ENCODE data around the gene RASSF3.

- TF ChIP-seq MAX (IDR thresholded peaks at IDR 0.05) (no peak), TAF1 (IDR thresholded peaks at IDR 0.05; ENCODE audit: low read depth) (no peak), CEBPB (IDR thresholded peaks at IDR 0.05) (no peak), CREB1 (IDR thresholded peaks at IDR 0.05; ENCODE audit: low read depth) (no peak), RAD21 (IDR thresholded peaks at IDR 0.05; ENCODE audit: low read depth) (no peak), REST (IDR thresholded peaks at IDR 0.05; ENCODE audit: low read depth) (no peak), USF1 (IDR thresholded peaks at IDR 0.05) (no peak), ZBTB7A (IDR thresholded peaks at IDR 0.05; ENCODE audit: low read depth) (no peak), FOXM1 (IDR thresholded peaks at IDR 0.05; ENCODE audit: borderline replicate concordance, low read depth) (no peak), YY1 (IDR thresholded peaks at IDR 0.05; ENCODE audit: low read depth) (no peak), EP300 (IDR thresholded peaks at IDR 0.05; ENCODE audit: borderline replicate concordance) (no peak), NFIC (IDR thresholded peaks at IDR 0.05) (no peak), TEAD4 (IDR thresholded peaks at IDR 0.05) (no peak)
Observed at GRCh38 chr12:64716371-64716770, 106.1 kb downstream of the RASSF3 start.

Measured in Ishikawa (cell line).